ENCODE measurements around the gene DSCAML1.

DSCAML1 gene

GRCh38 chr11:117437041-117437790, 359.8 kb downstream of the DSCAML1 start:
- ChIA-PET POLR2A (no interaction called here), CTCF (interaction anchor here (1.7 kb wide), 1 partner anchor 11 kb away, joined by 6 read pairs; no protein-coding TSS in a partner anchor)
- DNase-seq (ENCODE audit: extremely low spot score) = no peak
- TF ChIP-seq FOXK2 (IDR thresholded peaks at IDR 0.05) = no peak
- TF ChIP-seq FOXM1 (IDR thresholded peaks at IDR 0.05; ENCODE audit: borderline replicate concordance) = no peak
- no peak for TF ChIP-seq PKNOX1 (IDR thresholded peaks at IDR 0.05)
- no peak for TF ChIP-seq LEF1 (IDR thresholded peaks at IDR 0.05; ENCODE audit: borderline replicate concordance)
- TF ChIP-seq ELF4 (IDR thresholded peaks at IDR 0.05) = no peak
- TF ChIP-seq BHLHE40 (IDR thresholded peaks at IDR 0.05; ENCODE audit: borderline replicate concordance) = no peak
- no peak for TF ChIP-seq HDGF (IDR thresholded peaks at IDR 0.05; ENCODE audit: borderline replicate concordance)
- TF ChIP-seq ZNF384 (IDR thresholded peaks at IDR 0.05) = no peak
- TF ChIP-seq FOXA1 (IDR thresholded peaks at IDR 0.05) = no peak
- TF ChIP-seq L3MBTL2 (conservative IDR thresholded peaks at IDR 0.05) = no peak
- TF ChIP-seq SP1 (IDR thresholded peaks at IDR 0.05) = no peak
- no peak for TF ChIP-seq NFRKB (IDR thresholded peaks at IDR 0.05)
- no peak for TF ChIP-seq SUZ12 (IDR thresholded peaks at IDR 0.05)
- TF ChIP-seq TARDBP (IDR thresholded peaks at IDR 0.05) = no peak
- no peak for TF ChIP-seq CTBP1 (IDR thresholded peaks at IDR 0.05; ENCODE audit: borderline replicate concordance)

GRCh38 chr11:117435326-117435725, 361.7 kb downstream of the DSCAML1 start:
- ChIA-PET CTCF (no interaction called here), POLR2A (no interaction called here)
- no peak for DNase-seq (ENCODE audit: extremely low spot score)
- no peak for TF ChIP-seq FOXM1 (IDR thresholded peaks at IDR 0.05; ENCODE audit: borderline replicate concordance)
- no peak for TF ChIP-seq BHLHE40 (IDR thresholded peaks at IDR 0.05; ENCODE audit: borderline replicate concordance)
- TF ChIP-seq TARDBP (IDR thresholded peaks at IDR 0.05) = no peak
- TF ChIP-seq ELF4 (IDR thresholded peaks at IDR 0.05) = no peak

- ChIA-PET POLR2A (no interaction called here), CTCF (no interaction called here)
- TF ChIP-seq ELF4 (IDR thresholded peaks at IDR 0.05) = no peak
- no peak for TF ChIP-seq PKNOX1 (IDR thresholded peaks at IDR 0.05)
- TF ChIP-seq TARDBP (IDR thresholded peaks at IDR 0.05) = no peak
- no peak for TF ChIP-seq NFRKB (IDR thresholded peaks at IDR 0.05)
- TF ChIP-seq CTBP1 (IDR thresholded peaks at IDR 0.05; ENCODE audit: borderline replicate concordance) = no peak
- no peak for TF ChIP-seq FOXK2 (IDR thresholded peaks at IDR 0.05)
- no peak for TF ChIP-seq ARNT (IDR thresholded peaks at IDR 0.05)
- no peak for TF ChIP-seq L3MBTL2 (conservative IDR thresholded peaks at IDR 0.05)
- TF ChIP-seq LEF1 (IDR thresholded peaks at IDR 0.05; ENCODE audit: borderline replicate concordance) = no peak
- TF ChIP-seq ZNF384 (IDR thresholded peaks at IDR 0.05) = no peak
- no peak for TF ChIP-seq BHLHE40 (IDR thresholded peaks at IDR 0.05; ENCODE audit: borderline replicate concordance)
- no peak for TF ChIP-seq FOXM1 (IDR thresholded peaks at IDR 0.05; ENCODE audit: borderline replicate concordance)
- TF ChIP-seq SUZ12 (IDR thresholded peaks at IDR 0.05) = no peak
- no peak for TF ChIP-seq FOXA1 (IDR thresholded peaks at IDR 0.05)
- no peak for TF ChIP-seq SP1 (IDR thresholded peaks at IDR 0.05)
- TF ChIP-seq HDGF (IDR thresholded peaks at IDR 0.05; ENCODE audit: borderline replicate concordance) = no peak
- DNase-seq (ENCODE audit: extremely low spot score) = no peak
Observed at GRCh38 chr11:117434481-117434880, 362.5 kb downstream of the DSCAML1 start.

- ChIA-PET POLR2A (no interaction called here), CTCF (no interaction called here)
- no peak for TF ChIP-seq NFRKB (IDR thresholded peaks at IDR 0.05)
- TF ChIP-seq FOXA1 (IDR thresholded peaks at IDR 0.05) = no peak
- no peak for TF ChIP-seq CTBP1 (IDR thresholded peaks at IDR 0.05; ENCODE audit: borderline replicate concordance)
- TF ChIP-seq HDGF (IDR thresholded peaks at IDR 0.05; ENCODE audit: borderline replicate concordance) = no peak
- no peak for TF ChIP-seq FOXK2 (IDR thresholded peaks at IDR 0.05)
- TF ChIP-seq ZNF384 (IDR thresholded peaks at IDR 0.05) = no peak
- TF ChIP-seq LEF1 (IDR thresholded peaks at IDR 0.05; ENCODE audit: borderline replicate concordance) = no peak
- TF ChIP-seq SP1 (IDR thresholded peaks at IDR 0.05) = no peak
- no peak for TF ChIP-seq FOXM1 (IDR thresholded peaks at IDR 0.05; ENCODE audit: borderline replicate concordance)
- no peak for TF ChIP-seq PKNOX1 (IDR thresholded peaks at IDR 0.05)
- no peak for TF ChIP-seq L3MBTL2 (conservative IDR thresholded peaks at IDR 0.05)
- TF ChIP-seq TARDBP (IDR thresholded peaks at IDR 0.05) = no peak
- TF ChIP-seq BHLHE40 (IDR thresholded peaks at IDR 0.05; ENCODE audit: borderline replicate concordance) = no peak
- TF ChIP-seq ARNT (IDR thresholded peaks at IDR 0.05) = no peak
- TF ChIP-seq SUZ12 (IDR thresholded peaks at IDR 0.05) = no peak
- no peak for TF ChIP-seq ELF4 (IDR thresholded peaks at IDR 0.05)
- DNase-seq (ENCODE audit: extremely low spot score) = no peak
Observed at GRCh38 chr11:117433717-117434116, 363.3 kb downstream of the DSCAML1 start.

- no peak for TF ChIP-seq BHLHE40 (IDR thresholded peaks at IDR 0.05; ENCODE audit: borderline replicate concordance)
- TF ChIP-seq SP1 (IDR thresholded peaks at IDR 0.05) = no peak
- no peak for TF ChIP-seq ZNF384 (IDR thresholded peaks at IDR 0.05)
- no peak for TF ChIP-seq SUZ12 (IDR thresholded peaks at IDR 0.05)
- ChIA-PET CTCF (no interaction called here), POLR2A (no interaction called here)
- no peak for DNase-seq (ENCODE audit: extremely low spot score)
Observed at GRCh38 chr11:117431436-117431835, 365.6 kb downstream of the DSCAML1 start.

- DNase-seq (ENCODE audit: extremely low spot score) = no peak
- POLR2A ChIA-PET = no interaction called here
- CTCF ChIA-PET = interaction anchor here (1.7 kb wide), 1 partner anchor 377 kb away, joined by 3 read pairs; no protein-coding TSS in a partner anchor
- TF ChIP-seq PKNOX1 (IDR thresholded peaks at IDR 0.05) = no peak
- no peak for TF ChIP-seq ARNT (IDR thresholded peaks at IDR 0.05)
- no peak for TF ChIP-seq FOXM1 (IDR thresholded peaks at IDR 0.05; ENCODE audit: borderline replicate concordance)
- no peak for TF ChIP-seq ZNF384 (IDR thresholded peaks at IDR 0.05)
- no peak for TF ChIP-seq TARDBP (IDR thresholded peaks at IDR 0.05)
Observed at GRCh38 chr11:117430293-117430955, 366.6 kb downstream of the DSCAML1 start.
